ENCODE data around the gene PCNX4. TPM values are rescaled to one million over a fixed set of nuclear protein-coding genes. Genes with fewer than 3 reads are reported as not detected.
"Not testable (repeated sequence)": the region's sequence is repeated elsewhere in the genome, so short reads cannot be mapped to it uniquely, and the experiment has no call there.

Gene PCNX4
- total RNA-seq, result 10 to 100 TPM; 35.0 to 75.1 (median 48.7) TPM

- Histone ChIP-seq H3K4me3 (peak within 1 kb of the TSS; percentile 40 to 70 (median 58)), H3K36me3 (no peaks in the 10 kb centered on the region), H3K4me1 (peaks cover 17 to 28% (median 23%) of the 10 kb centered on the region in 4 donors), H3K27me3 (no peaks in the 10 kb centered on the region), H3K27ac (peak within 1 kb of the TSS; percentile 96 to 98 (median 96)), H3K9me3 (no peaks in the 10 kb centered on the region)
- ATAC-seq (ENCODE audit: low FRiP score in 2 of 2) (peak; percentile 98 to 99), DNase-seq (peak; percentile 97)
- TF ChIP-seq EP300 (IDR thresholded peaks at IDR 0.05) (peak in 1 of 4 donors; percentile 84), POLR2AphosphoS5 (IDR thresholded peaks at IDR 0.05) (peak; percentile 95 to 97), CTCF (IDR thresholded peaks at IDR 0.05) (peak in 1 of 6 experiments; percentile 6), POLR2A (IDR thresholded peaks at IDR 0.05) (peak in 3 of 4 donors; percentile 82 to 98 (median 96))
- WGBS, 2 donors, result 0 to 1% methylated on average over 23 to 52 of the region's 88 CpGs
These were observed at the start of gene PCNX4 for GRCh38 chr14:60091550-60092525. PCNX4 (plus strand) TSS chr14:60091923; CDS start chr14:60107639, 15,716 bp downstream.

- not testable (repeated sequence) for DNase-seq; H3K36me3 ChIP-seq; H3K27ac ChIP-seq; H3K27me3 ChIP-seq; ATAC-seq (ENCODE audit: low FRiP score in 2 of 2); H3K9me3 ChIP-seq; H3K4me1 ChIP-seq; H3K4me3 ChIP-seq
- WGBS, 2 donors, result 53 to 62% methylated on average over 1 of the region's 1 CpG
These were observed 43.7 kb upstream of the PCNX4 start for GRCh38 chr14:60047976-60048375.

- WGBS, 2 donors, result 49 to 51% methylated on average over 3 of the region's 3 CpGs
- H3K27ac ChIP-seq, result no peak overlapping the region
- H3K4me3 ChIP-seq, result no peak overlapping the region
- TF ChIP-seq POLR2AphosphoS5 (IDR thresholded peaks at IDR 0.05) (no peak), EP300 (IDR thresholded peaks at IDR 0.05) (no peak), CTCF (IDR thresholded peaks at IDR 0.05) (no peak), POLR2A (IDR thresholded peaks at IDR 0.05) (no peak)
- DNase-seq (no peak), ATAC-seq (ENCODE audit: low FRiP score in 2 of 2) (peak; percentile 17 to 26)
- no peaks in the 10 kb centered on the region for H3K9me3 ChIP-seq
- no peaks in the 10 kb centered on the region for H3K4me1 ChIP-seq
- H3K36me3 ChIP-seq, result no peaks in the 10 kb centered on the region
- H3K27me3 ChIP-seq, result no peaks in the 10 kb centered on the region
These were observed 40.0 kb upstream of the PCNX4 start for GRCh38 chr14:60051721-60052221.

GRCh38 chr14:60058087-60058486 is 33.6 kb upstream of the PCNX4 start:
- no peaks in the 10 kb centered on the region for H3K36me3 ChIP-seq
- H3K27ac ChIP-seq, result no peak overlapping the region
- H3K4me3 ChIP-seq, result no peak overlapping the region
- no peak for TF ChIP-seq POLR2AphosphoS5 (IDR thresholded peaks at IDR 0.05)
- TF ChIP-seq CTCF (IDR thresholded peaks at IDR 0.05), result no peak
- no peak for TF ChIP-seq POLR2A (IDR thresholded peaks at IDR 0.05)
- TF ChIP-seq EP300 (IDR thresholded peaks at IDR 0.05), result no peak
- WGBS, 2 donors, result 51 to 67% methylated on average over 1 of the region's 1 CpG
- ATAC-seq (ENCODE audit: low FRiP score in 2 of 2) (no peak), DNase-seq (no peak)
- H3K9me3 ChIP-seq, result no peaks in the 10 kb centered on the region
- H3K4me1 ChIP-seq, result no peaks in the 10 kb centered on the region
- H3K27me3 ChIP-seq, result no peaks in the 10 kb centered on the region

GRCh38 chr14:60061371-60061770 is 30.4 kb upstream of the PCNX4 start:
- no peaks in the 10 kb centered on the region for H3K4me1 ChIP-seq
- H3K9me3 ChIP-seq, result no peaks in the 10 kb centered on the region
- TF ChIP-seq EP300 (IDR thresholded peaks at IDR 0.05), result no peak
- TF ChIP-seq CTCF (IDR thresholded peaks at IDR 0.05), result no peak
- no peak for TF ChIP-seq POLR2AphosphoS5 (IDR thresholded peaks at IDR 0.05)
- no peak for TF ChIP-seq POLR2A (IDR thresholded peaks at IDR 0.05)
- no peak overlapping the region for H3K27ac ChIP-seq
- no peak overlapping the region for H3K4me3 ChIP-seq
- no peaks in the 10 kb centered on the region for H3K36me3 ChIP-seq
- 80 to 87% methylated on average over 2 of the region's 2 CpGs for WGBS, 2 donors
- DNase-seq (no peak), ATAC-seq (ENCODE audit: low FRiP score in 2 of 2) (no peak)
- H3K27me3 ChIP-seq, result no peaks in the 10 kb centered on the region
